GM21360 (cell line): Measurements from ENCODE around the gene LRP11.
"Not testable (repeated sequence)": the region's sequence is repeated elsewhere in the genome, so short reads cannot be mapped to it uniquely, and the experiment has no call there.

Experiments used
- ATAC-seq: cut with Tn5 transposase; IDR thresholded peaks from one replicate; pipeline ENCODE4 v1.9.1; 2021; ENCODE audit warnings: mild to moderate bottlenecking, moderate library complexity; ENCODE audit not compliant: unreplicated experiment

LRP11 gene, protein sequence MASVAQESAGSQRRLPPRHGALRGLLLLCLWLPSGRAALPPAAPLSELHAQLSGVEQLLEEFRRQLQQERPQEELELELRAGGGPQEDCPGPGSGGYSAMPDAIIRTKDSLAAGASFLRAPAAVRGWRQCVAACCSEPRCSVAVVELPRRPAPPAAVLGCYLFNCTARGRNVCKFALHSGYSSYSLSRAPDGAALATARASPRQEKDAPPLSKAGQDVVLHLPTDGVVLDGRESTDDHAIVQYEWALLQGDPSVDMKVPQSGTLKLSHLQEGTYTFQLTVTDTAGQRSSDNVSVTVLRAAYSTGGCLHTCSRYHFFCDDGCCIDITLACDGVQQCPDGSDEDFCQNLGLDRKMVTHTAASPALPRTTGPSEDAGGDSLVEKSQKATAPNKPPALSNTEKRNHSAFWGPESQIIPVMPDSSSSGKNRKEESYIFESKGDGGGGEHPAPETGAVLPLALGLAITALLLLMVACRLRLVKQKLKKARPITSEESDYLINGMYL

GRCh38 chr6:149863698-149864577 is at the start of gene LRP11:
LRP11 (minus strand) TSS chr6:149864359; CDS start chr6:149864020, 339 bp downstream.
- peak; percentile 73 for ATAC-seq

DNA sequence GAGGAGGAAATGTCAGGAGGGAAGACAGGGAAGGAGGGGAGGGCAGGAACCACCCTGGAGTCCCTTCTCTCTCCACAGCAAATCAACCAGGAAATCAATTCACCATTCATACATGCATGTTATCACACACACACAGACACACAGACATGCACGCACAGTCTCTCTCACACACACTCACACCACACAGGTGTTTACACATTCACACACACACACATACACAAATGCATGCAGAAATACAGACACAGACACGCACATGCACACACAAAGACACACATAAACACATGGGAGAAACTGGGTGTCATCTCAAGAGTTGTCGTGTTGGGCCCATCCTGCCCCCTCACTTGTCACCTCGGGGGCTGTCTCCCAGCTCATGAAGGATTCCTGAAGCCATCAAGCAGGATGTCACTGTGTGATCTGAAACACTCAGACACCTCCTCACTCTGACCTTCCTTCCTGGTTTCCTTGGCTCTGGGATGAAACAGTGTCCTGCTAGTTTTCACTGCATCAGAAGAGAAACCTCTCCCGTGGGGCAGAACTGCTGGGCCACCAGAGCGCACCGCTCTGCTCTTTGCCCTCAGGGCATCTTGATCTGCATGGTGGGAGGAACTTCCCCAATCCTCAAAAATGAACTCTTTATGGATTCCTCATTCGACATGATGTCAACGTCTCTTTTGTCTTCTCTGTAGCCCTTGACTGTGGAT is 49.5 kb upstream of the LRP11 start:
- no peak for ATAC-seq

GRCh38 chr6:149913085-149913484 is 48.9 kb upstream of the LRP11 start:
- no peak for ATAC-seq

DNA sequence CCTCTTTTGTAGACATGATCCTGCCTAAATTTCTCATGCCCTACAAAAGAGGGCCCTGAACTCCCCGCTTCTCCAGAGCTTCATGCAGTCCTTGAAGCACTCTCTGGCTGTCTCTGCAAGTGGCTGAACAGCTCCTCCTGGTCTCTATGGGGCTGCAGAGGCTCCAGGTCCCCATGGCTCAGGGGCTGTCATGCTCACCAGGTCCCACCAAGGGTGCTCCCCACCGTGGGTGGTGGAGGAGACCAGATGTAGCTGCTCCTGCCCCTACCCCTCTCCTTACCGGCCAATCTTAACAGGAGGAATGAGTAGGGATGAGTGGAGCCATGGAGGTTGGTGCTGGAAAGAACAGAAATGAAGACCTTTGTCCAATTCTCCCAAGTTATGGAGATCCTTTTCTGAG is 48.5 kb upstream of the LRP11 start:
- not testable (repeated sequence) for ATAC-seq

GRCh38 chr6:149910721-149911151 is 46.6 kb upstream of the LRP11 start:
- no peak for ATAC-seq

- no peak for ATAC-seq
Observed at GRCh38 chr6:149909701-149910470, 45.7 kb upstream of the LRP11 start.

DNA sequence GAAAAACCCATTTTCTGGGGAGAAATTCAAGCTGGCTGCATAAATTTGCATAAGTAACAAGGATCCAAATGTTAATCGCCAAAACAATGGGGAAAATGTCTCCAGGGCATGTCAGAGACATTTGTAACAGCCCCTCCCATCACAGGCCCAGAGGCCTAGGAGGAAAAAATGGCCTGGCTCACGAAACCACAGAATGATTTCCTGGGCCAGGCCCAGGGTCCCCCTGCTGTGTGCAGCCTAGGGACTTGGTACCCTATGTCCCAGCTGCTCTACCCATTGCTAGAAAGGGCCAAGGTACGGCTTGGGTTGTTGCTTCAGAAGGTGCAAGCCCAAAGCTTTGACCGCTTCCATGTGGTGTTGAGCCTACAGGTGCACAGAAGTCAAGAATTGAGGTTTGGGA is 44.3 kb upstream of the LRP11 start:
- ATAC-seq: not testable (repeated sequence)

- no peak for ATAC-seq
Observed at GRCh38 chr6:149907317-149907716, 43.2 kb upstream of the LRP11 start.

- ATAC-seq: no peak
Observed at GRCh38 chr6:149906405-149906804, 42.2 kb upstream of the LRP11 start.

GRCh38 chr6:149905911-149906371 is 41.8 kb upstream of the LRP11 start:
- no peak for ATAC-seq

DNA sequence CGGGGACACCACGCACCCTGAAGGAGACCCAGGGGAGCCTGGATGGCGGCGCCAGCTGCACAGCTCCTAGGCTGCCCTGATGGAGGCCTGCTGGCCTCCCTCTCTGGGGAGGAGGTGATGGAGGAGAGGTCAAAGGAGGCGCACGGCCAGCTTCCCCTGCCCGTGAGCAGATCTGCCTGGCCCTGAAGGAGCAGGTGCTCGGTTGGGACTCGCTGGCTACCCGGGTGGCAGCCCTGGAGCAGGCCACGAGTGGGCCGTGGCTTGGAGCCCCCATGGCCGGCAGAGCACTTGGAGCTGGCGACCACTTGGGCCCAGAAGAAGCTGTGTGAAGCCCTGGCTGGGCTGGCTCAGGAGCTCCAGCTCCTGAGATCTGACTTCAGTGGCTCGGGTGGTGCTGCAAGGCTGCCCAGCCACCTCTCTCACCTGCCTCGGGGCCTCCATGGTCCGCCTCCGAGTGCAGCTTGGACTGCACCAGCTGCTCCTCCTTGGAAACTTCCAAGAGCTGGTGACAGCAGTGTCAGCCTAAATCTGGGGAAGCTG is 41.3 kb upstream of the LRP11 start:
- no peak for ATAC-seq

DNA sequence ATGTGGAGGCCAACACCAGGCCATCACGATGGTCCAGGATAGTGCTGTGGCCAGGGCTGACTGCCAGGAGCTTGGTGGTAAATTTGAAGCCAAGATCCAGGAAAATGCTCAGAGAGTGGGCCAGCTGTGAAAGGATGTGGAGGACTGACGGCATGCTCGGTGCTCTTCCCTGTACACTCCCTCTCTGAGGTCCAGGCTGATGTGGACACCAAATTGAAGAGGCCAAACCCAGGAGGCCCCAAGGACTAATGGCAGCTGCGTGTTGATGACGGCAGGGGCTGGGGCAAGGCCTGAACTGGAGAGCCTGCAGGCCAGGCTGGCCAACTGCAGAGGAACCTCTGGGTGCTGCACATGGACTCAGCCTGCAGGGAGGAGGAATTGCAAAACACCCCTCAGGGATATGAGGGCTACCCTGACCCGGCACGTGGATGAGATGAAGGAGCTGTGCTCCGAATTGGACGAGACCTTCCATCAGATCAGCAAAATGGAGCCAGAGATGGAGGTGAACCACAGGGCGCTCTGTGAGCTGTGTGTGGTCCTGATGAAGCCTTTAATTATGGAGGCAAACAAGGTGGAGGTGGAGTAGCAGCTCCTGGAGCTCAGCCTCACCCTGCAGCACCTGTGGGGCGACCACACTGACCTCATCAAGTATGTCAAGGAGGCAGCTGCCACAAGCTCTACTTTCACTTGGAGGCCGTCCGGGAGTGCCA is 40.7 kb upstream of the LRP11 start:
- ATAC-seq: no peak

DNA sequence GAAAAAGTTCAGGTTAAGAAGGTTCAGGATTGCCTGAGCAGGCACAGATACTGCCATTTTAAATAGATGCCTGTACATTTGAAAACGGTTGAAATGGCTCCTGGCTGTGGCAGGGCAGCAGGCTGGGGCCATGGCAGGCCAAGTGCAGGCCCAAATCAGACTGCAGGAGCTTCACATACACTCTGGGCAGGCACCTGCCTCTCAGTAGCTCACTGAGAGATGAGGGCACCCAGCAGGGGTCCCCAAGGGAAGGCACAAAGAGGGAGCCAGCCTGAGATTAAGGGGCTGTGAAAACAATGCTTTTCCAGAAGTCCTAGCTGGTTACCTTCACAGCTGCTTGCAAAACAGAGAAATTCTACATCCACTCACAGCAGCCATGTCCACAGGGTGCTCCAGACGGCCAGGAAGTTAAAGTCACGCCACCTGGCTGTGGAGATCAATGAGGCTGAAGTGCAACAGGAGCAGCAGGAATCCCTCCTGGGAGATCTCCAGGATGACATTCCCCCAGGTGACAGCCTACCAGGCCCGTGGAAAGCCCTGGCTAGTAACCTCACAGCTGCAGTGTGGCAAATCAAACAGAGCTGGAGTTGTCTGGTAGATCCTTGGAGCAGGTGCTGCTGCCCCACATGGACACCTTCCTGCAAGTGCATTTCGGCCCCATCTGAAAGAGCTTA is 39.9 kb upstream of the LRP11 start:
- ATAC-seq: no peak

- no peak for ATAC-seq
Observed at GRCh38 chr6:149901444-149902140, 37.4 kb upstream of the LRP11 start.

- no peak for ATAC-seq
Observed at GRCh38 chr6:149900620-149901443, 36.7 kb upstream of the LRP11 start.

GRCh38 chr6:149899926-149900619 is 35.9 kb upstream of the LRP11 start:
- ATAC-seq: no peak

GRCh38 chr6:149899486-149899885 is 35.3 kb upstream of the LRP11 start:
- no peak for ATAC-seq
